Testis (tissue), 2 donors: ENCODE data around the gene BMP7.

Experiments used
- POLR2A ChIP-seq: fragments of 450-650 bp; IDR thresholded peaks from one replicate; pipeline ENCODE4 v1.6.1; 2017; ENCODE audit warnings: antibody characterized with exemption, mild to moderate bottlenecking, moderate library complexity
- TF ChIP-seq, protein P1 (sequence below), 3 experiments: fragments of 450-650 bp in 2 of 3; fragments of 200-600 bp in 1 of 3; sonication (generic) in 1 of 3; IDR thresholded peaks; one replicate each; pipeline ENCODE4 v1.5.1; 2016 to 2019; ENCODE audit warnings: antibody characterized with exemption in 3 of 3, mild to moderate bottlenecking in 2 of 3, moderate library complexity in 1 of 3

DNA sequence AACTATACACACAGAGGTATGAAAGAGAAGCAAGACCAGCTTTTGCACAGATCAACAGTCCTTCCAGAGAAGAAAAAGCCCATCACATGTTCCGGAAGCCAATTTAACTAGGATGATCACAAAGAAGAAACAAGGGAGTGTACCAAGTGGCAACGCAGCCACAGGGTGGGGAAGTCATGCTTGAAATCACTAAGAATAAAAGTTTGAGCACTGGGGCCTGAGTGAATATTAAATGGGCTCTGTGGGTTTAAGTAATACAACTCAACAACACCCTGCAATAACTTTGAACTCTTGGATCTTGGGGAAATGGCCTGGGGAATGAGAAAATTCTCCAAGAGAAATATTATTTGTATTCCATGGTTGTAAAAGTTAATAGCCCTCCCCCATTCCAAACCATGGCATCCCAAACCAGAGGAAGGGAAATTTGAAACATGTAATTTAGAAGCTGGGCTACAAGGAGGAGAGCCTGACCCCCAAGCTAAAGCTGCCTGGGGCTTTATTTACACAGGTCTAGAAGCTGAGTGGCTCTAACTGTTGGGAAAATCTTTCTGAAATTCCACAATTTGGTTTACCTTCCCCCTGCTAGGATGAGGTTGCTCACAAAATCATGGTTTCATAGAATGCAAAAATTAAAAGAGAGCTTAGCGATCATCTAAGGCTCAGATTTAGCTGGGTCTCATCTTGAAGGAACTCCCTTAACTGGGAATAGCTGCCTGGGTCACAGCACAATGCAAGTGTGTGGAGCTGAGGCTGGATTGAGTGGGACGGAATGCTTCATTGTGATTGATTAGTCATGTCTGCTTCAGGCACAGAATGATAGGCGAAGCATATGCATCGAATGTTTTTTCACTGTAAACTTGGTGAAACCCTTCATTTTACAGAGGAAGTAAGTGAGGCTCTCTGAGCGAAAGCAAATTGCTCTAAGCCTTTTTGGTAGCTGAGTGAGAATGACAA lies 143.6 kb downstream of the BMP7 start:
- TF ChIP-seq, protein P1, sequence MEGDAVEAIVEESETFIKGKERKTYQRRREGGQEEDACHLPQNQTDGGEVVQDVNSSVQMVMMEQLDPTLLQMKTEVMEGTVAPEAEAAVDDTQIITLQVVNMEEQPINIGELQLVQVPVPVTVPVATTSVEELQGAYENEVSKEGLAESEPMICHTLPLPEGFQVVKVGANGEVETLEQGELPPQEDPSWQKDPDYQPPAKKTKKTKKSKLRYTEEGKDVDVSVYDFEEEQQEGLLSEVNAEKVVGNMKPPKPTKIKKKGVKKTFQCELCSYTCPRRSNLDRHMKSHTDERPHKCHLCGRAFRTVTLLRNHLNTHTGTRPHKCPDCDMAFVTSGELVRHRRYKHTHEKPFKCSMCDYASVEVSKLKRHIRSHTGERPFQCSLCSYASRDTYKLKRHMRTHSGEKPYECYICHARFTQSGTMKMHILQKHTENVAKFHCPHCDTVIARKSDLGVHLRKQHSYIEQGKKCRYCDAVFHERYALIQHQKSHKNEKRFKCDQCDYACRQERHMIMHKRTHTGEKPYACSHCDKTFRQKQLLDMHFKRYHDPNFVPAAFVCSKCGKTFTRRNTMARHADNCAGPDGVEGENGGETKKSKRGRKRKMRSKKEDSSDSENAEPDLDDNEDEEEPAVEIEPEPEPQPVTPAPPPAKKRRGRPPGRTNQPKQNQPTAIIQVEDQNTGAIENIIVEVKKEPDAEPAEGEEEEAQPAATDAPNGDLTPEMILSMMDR (IDR thresholded peaks at IDR 0.05) = no peak
- TF ChIP-seq POLR2A = no peak
